Stimulated activated CD8-positive, alpha-beta memory T cell treated with anti-CD3 and anti-CD28 coated beads, Interleukin-15, amount 100 ng/mL, for 1 hour (primary cell): ENCODE data around the gene MBLAC1.

Experiments used
- DNase-seq: peaks from one replicate; pipeline ENCODE4 v3.0.0-alpha.2; 2020; ENCODE audit warnings: low read depth

The MBLAC1 gene

DNA sequence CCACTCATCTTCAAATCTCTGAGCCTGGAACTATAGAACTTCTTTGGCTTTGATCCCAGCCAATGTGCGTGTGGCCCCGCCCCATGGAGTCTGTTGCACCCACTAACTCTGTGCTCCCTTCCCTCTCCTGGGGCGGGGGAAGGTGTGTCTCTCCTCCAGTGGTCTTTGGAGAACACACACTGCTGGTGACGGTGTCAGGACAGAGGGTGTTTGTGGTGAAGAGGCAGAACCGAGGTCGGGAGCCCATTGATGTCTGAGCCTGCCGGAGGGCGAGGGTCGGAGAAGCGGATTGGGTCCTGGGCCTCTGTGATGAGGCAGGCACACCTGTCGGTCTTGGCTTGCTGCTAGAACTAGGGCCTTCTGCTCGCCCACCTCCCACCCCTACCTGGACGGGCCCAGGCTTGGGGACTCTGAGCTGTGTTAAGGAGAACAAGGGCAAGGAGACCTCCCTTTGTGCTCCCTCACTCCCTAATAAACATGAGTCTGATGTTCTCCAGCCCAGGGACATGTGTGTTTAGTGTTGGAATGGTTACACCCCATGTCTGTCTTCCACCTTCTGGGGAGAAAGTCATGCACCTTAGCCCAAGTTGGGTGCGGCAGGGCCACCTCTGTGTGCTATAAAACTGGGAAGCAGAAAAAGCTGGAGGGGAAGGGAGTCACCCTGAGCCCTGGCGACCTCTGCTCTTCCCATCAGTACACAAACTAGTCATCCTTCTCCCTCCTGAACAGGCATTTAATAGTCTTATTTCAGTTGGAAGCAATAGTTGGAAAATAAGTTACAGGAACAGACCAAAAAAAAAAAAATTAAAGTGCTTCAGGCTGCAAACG is 27.2 kb downstream of the MBLAC1 start:
- no peak for DNase-seq

DNA sequence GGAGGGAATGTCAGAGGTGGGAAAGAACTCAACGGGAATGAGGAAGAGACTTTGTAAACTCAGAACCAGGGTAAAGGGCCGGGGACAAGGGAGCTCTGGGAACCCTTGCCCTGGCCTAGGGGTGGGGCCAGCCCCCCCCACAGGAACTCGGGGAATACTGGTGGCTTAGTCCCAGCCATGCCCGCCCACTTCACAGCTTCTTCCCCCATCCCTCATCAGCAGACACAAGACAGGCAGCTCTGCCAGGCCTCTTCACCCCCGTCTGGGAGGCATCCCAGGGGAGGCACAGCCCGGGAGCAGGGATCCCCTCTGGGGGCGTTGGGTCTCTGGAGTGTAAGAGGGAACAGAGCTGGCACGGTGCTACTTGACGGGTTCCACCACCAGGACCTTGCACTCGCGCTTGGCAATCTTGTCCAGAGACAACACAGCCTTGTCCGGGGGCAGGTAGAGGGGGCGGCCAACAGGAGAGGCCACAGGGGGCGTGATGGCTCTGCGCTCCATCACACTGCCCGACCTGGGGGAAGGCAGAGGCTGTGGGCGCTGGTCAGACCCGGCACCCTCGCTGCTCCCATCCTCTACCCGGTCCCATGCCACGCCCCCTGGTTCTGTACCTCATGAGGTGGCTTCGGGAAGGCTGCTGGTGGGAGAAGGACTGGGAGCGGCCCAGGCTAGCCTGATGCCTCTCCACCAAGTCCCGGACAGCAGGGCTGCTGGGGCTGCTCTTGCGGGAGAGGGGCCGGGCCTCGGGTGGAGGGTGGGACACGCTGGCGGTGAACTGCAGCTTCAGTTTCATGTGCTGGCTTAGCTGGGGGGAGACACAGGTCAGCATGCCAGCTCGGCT is 28.1 kb downstream of the MBLAC1 start:
- no peak for DNase-seq

DNA sequence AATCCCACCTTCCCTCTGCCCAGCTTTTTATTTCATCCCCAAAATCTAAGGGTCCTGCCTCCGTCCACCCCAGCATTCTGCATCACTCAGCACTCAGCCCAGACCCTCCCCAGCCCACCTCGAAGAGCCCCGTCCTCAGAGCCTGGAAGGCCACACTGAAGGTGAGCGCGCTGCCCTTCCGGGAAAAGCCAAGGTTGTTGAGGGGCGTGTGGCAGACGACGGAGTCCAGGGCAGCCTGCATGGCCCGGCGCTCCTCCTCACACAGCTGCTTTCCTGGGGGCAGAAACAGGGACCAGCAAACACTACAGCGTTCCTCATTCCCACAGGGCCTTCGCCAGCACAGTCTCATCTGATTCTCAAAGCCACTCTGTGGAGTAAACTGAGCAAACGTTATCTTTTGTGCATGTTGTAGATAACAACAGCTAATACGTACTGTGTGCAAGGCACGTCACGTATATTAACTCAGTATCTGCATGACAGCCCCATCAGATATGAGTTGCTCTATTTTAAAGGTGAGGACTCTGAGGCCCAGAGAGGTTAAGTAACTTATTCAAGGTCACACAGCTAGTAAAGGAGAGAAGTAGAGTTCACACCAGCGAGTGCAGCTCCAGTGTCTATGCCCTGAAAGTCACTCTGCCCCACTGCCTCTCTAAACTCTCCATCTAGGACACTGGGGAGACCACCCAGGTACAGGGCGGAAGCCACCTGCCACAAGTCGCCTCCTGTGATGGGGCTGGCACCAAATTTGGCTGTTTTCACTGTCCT is 29.0 kb downstream of the MBLAC1 start:
- DNase-seq, result no peak

DNA sequence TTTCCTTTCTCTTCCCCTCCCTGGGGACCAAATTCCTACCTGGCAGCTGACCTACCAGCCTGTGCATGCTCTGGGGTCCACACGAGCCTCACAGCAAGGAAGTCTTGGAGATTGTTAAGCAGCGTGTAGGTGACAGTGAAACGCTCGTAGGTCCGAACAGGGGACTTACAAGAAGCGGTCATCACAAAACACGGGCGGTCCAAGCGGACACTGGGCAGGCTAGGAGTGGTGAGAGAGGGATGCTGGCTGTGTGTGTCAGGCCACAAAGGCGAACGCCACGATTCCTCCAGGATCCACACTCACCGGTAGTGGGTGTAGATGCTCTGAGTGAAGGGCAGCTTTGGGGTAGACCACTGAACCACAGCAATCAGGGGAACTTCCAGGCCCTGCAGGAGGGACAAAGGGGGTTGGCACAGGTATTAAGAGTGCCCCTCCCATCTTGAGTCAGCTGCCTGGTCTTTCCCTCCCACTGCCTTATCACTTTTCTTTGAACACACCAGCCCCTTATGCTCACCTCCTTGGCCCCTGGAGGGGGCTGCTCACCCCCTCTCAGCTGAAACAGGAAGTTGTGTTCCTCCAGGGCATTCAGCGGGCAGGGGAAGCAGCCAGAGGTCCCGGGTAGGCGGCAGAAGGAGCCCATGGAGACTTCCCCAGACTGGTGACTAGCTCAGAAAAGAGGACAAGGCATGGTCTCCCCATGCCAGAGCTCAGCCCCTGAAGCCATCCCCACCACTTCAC is 29.7 kb downstream of the MBLAC1 start:
- no peak for DNase-seq

DNA sequence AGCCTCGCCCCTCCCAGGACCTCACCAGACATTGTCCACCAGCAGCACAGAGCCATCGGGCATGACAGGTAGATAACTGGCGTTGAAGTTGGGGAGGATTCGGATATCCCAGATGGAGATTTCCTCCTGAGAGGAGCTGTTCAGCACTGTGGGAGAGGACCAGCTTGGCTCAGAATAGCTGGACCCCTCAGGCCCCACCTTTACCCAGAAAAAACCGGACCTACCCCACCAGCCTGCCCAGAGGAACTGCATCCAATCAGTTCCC is 30.2 kb downstream of the MBLAC1 start:
- no peak for DNase-seq

DNA sequence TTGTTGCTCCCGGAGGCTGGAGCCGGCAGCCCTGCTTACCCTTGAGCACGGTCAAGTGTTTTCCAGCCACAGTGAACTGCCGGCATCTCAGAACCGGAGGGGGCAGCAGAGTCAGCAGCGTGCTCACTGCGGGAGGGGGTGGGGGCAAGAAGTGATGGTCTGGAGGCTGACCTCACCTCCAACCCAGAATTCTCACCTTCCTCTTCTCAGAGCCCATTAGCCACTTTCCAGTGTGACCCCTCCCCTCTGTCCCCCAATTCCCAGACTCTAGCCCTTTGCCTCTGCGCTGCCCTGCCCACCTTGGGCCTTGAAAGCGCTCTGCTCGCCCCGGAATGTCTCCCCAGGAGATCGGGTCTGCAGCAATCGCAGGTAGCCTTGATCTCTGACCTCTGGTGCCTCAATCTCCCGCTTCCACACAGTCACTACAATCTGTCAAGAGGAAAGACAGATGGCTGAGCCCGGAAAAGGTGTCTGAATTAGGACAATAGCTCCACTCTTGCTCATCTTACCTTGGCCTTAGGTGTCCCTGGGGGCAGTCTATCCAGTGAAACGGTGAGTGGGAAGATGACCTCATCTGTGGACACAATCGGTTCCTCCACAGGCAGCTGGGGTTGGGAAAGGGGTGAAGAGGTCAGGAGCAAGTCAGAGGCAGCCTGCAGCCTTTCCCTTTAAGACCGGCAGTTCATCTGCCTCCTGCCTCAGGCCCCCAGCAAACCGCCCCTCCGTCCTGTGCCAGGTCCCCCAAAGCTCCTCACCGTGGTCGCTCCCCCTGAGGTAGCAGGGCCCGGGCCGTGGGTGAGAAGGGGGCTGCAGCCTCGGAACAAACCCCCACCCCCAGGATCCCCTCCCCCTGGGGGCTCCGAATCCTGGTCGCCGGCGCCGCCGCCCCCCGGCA is 30.8 kb downstream of the MBLAC1 start:
- DNase-seq, result no peak

DNA sequence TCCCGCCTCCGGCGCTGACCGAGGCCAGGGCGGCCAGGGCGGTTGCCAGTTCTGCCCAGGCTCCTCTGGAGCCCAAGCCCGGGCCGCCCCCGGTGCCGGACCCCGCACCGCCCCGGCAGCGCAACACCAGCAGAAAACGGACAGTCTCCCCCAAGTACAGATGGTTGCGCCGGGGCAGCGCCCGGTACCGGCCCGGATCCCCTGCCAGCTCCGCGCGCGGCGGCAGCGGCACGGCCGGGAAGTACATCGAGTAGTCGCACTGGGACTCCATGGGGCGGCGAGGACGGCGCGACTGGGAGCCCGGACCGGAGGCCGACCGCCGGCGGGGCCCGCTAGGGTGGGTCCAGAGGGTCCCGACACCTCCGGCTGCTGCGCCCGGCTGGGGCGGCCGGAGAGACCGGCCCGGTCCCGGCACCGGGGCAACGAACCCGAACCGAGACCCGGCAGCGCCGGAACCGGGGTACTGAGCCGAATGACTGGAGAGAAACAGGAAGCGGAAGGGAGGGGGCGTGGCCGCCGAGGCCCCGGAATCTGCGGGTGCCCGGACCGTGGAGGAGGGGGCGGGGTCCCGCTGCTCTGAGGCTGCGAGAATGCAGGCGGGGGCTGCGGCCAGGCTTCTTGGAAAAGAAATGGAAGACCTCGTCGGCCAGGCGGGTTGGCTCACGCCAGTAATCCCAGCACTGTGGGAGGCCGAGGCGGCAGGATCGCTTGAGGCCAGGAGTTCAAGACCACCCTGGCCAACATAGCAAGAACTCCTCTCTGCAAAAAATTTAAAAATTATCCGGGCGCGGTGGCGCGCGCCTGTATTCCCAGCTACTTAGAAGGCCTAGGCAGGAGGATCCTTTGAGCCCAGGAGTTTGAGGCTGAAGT is 31.7 kb downstream of the MBLAC1 start, which contains the start of gene TRAPPC14:
Gene TRAPPC14 (minus strand): TSS at position 495 of the 870 bp plus-strand sequence. CDS start 224 bp downstream, at position 271.
- DNase-seq, result peak; percentile 86

DNA sequence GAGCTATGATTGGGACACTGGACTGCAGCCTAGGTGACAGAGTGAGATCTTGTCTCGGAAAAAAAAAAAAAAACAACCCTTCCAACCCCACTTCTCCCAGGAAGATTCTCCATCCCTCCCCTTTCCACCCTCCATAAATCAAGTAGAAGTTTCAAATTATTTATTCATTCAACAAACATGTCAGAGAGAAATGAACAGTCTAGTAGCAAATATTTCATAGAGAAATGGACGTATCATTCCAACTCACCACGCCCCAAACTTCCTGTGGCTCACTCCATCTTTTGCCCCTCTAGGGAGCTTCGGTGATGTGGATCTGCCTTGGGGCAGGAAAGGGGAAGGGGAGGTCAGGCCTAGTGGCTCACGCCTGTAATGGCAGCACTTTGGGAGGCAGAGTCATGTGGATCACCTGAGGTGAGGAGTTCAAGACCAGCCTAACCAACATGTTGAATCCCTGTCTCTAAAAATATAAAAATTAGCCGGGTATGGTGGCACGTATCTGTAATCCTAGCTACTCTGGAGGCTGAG is 32.4 kb downstream of the MBLAC1 start:
- no peak for DNase-seq

DNA sequence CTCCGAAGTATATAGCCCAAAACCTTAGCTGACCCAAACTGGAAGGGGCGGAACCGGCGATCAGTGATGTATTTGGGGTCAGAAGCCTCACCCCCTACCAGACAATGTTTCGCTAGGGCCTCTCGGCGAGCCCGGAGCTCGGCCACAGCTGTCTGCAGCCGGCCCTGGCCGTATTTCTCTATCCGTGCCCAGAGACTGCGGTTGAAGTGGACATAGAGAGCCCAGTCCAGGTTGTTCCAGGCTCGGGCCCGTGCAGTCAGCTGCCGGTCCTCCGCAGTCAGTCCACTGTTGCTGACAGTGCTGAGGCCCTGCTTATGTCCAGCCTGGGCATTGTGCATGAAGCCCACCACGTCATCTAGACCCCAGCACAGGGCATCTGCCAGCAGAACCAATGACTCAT is 33.3 kb downstream of the MBLAC1 start:
- DNase-seq, result no peak

DNA sequence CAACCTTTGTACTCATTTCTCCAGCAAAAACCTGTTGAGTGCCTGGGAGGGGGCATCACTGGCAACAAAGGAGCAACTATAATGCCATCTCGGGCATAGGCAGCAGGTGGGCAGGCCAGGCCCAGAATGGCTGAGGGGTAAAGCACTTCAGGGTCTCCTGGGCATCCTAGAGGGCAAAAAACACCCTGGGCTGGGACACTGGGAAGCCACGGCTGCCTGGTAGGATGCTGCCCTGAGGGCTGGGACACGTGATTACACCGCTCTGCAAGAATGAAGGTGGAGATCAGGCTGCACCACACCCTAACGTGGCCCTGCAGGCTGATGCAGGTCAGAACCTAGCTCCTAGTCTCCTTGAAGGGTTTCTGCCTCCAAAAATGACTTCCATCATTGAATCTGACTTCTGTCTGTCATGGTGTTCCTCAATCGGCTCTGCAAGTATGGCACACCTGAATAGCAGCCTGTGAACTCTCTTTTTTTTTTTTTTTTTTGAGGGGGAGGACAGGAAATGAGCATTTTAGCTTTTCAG is 36.3 kb downstream of the MBLAC1 start:
- no peak for DNase-seq

DNA sequence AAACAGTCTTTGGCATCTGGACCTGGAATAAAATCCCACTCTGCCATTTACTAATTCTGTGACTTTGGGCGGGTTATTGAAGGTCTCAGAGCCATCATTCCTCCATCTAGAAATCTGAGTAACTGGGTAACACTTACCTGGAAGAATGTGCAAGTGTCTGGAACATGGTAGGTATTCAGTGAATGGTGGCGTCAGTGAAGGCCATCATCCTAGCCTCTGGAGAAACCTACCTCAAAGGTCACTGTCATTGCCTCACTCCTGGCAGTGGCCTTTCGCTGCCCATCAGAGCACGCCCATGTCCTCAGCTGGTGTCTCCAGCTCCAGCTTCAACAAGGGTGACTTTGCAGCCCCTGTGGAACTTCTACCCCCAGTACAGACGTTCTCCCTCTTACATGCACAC is 37.1 kb downstream of the MBLAC1 start:
- no peak for DNase-seq

DNA sequence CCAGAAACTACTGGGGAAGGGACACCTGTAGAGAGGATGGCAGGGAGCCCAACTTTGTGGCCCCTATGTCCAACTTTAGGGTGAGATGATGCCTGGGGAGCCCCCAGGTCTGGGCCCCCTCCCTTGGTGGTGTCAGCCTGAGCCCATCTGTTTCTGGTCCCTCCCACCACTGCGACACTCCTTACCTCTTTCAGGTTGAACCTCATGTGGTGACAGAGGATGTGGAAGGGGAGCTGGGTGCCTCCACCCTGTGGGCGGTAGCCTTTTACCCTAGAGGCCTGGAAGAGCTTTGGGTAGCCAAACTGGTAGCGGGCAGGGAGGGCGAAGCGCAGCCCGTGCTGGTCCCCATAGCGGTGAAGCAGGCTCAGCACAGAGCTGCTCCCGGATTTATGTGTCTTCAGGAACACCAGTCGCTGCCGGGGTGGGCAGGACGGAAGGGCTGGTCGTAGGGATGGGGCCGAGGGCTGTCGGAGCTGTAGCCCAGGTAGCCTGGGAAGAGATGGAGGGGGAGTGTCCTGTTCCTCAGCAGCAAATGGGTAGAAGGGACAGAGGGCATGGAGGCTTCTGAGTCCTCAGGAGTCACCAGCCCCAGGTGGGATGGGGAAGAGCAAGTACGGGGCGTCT is 39.7 kb downstream of the MBLAC1 start:
- no peak for DNase-seq

DNA sequence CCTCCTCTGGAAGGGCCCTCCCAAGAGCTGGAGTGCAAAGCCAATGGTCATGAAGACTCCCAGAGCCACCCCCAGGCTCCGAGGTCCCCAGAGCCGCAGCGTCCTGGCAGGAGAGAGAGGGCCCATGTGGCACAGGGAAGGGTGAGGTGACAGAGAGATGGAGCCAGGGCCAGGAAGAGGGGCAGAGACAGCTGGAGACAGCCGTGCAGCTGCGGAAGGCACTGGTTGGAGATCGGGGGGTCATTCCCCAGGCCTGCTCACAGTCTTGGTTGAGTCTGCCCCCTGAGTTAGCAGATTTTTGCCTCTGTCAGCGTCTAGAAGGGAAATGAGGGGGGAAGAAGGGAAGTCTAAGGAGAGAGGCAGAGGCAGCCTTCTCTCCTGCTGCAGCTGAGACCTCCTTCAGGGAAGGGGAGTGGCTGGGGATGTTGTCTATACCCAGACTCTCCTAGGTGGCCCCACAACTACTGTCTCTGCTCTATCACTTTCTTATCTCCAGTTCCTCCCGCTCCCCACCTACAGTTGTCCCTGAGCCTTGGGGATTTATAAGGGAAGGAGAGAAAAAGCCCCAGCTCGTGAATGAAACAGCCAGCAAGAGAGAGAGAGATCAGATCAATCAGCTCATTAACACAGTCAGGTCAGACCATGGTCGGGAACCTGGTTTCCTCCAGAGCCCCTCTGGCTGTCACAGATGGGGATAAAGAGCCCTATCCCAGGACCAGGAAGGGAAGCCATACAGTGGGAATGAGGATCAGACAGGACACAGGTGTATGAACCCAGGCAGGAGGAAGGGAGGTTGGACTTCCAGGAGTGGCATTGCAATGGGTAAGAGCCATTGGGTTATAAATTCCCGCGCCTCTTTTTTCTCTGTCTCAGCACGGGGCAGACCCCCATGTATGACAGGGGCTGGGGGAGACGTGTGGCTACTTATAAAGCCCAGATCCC is 40.5 kb downstream of the MBLAC1 start:
- DNase-seq, result no peak

DNA sequence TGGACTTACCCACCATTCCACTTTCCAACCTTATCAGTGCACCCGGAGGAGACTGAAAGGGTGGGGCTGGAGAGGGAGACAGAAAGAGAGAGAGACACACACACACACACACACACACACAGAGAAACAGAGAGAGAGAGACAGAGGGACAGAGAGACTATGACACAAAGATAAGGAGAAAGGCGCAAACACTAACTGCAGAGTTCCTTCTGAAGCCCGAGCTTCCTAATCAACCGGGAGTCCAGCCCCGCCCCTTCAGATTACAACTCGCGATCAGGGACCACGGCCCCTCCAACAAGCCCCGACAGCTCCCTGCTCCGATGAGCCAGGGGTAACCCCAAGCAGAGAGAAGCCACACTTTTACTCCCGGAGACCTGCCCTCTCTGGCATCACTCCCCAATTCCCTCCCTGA is 41.2 kb downstream of the MBLAC1 start:
- DNase-seq, result no peak

DNA sequence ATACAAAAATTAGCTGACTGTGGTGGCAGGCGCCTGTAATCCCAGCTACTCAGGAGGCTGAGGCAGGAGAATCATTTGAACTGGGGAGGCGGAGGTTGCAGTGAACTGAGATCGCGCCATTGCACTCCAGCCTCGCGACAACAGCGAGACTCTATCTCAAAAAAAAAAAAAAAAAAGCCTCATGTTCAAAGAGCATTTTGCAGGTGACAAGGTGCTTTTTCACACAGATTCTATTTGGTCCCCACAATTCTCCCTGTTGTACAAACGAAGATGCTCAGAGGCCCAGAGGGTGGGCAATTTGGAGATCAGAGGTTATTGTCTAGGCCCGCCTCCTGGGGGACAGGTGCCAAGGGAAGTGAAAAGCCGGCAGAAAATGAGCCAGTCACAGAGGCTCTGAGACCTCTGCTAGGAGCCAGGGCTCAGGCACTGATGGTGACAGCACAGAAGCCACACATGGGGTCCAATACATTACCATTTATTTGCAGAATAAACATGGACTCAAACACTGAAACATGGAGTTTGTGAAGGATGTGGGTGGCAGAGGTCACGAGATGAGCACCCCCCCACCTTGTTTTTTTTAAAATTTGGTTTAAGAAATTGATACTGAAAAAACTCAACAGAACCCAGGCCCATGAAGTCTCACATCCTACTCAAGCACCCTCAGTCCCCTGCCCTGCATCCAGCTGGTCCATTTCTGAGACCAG is 42.5 kb downstream of the MBLAC1 start:
- no peak for DNase-seq

DNA sequence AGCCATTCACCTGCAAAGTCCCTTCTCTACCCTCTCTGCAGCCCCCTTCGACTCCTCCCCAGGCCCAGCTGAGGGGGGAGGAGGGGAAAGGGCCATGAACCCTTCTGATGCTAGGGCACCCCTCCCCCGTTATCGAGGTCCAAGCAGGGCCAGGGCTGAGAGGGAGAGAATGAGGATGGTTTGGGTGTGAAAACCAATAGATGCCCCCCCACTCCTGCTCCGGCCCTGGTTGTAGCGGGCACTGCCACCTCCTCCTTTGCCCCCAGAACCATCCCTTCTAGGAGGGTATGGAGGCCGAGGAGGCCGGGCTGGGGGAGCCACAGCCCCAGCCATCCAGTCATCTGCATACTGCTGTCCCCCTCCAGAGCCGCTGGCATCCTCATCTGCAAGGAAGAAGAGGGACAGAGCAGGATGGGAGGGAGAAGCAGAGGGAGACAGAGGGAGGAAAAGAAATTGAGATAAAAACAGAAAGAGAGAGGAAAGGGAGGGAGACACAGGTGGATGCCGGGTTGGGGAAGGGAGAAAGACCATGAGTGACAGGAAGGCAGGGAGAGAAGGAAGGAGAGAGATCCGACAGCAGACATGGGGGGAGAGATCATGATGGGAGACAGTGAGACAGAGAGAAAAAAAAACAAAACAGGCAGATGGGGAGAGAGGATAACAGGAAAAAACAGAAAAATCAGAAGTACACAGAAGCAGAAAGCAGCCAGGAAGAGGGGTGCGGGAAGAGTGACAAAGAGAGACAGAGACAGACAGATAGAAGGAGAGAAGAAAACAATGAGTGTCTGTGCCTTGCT is 43.5 kb downstream of the MBLAC1 start:
- no peak for DNase-seq
